Panc1 (cell line): ENCODE measurements around the gene ORC2. TPM values are rescaled to one million over a fixed set of nuclear protein-coding genes. Genes with fewer than 3 reads are reported as not detected.
"Not testable (repeated sequence)": the region's sequence is repeated elsewhere in the genome, so short reads cannot be mapped to it uniquely, and the experiment has no call there.

Experiments
- ATAC-seq: fragments of 200-7000 bp; cut with Tn5 transposase; 2 replicates; pipeline ENCODE4 v1.9.1; 2020; ENCODE audit warnings: mild to moderate bottlenecking, moderate library complexity
- BruUV-seq: library from RNA; stranded (reverse); fragments of 400-500 nt; replicated peaks from 2 replicates; lab custom pipeline; 2021; lab: Mats Ljungman, UMichigan
- CTCF ChIA-PET: fragments of 300-600 bp; sonication (Branson Sonifier 250); formaldehyde crosslinking; loops from one replicate; lab custom pipeline; 2022; ENCODE audit warnings: antibody characterized with exemption; lab: Charles Lee
- POLR2A ChIA-PET: fragments of 300-600 bp; sonication (Branson Sonifier 250); formaldehyde crosslinking; loops from one replicate; lab custom pipeline; 2022; ENCODE audit warnings: antibody characterized with exemption; lab: Charles Lee
- DNase-seq: peaks from one replicate; pipeline ENCODE4 v3.0.0-alpha.2; 2010; ENCODE audit warnings: low read depth, low spot score
- H3K27ac ChIP-seq: 2 replicates; pipeline ENCODE4 v1.5.1; 2011; ENCODE audit warnings: mild to moderate bottlenecking, low read length, inconsistent platforms
- H3K27me3 ChIP-seq: fragments of 200-500 bp; sonication (Bioruptor generic); 2 replicates; pipeline ENCODE4 v1.6.0; 2014; ENCODE audit warnings: low read length, inconsistent platforms; ENCODE audit not compliant: control insufficient read depth, insufficient read depth
- H3K36me3 ChIP-seq: fragments of 200-500 bp; sonication (Bioruptor generic); 2 replicates; pipeline ENCODE4 v1.5.1; 2014; ENCODE audit warnings: inconsistent platforms, mild to moderate bottlenecking, low read length, moderate library complexity; ENCODE audit not compliant: control insufficient read depth, insufficient read depth
- H3K4me1 ChIP-seq: 2 replicates; pipeline ENCODE4 v1.5.1; 2011; ENCODE audit warnings: inconsistent platforms, mild to moderate bottlenecking, low read length, moderate library complexity; ENCODE audit not compliant: control insufficient read depth, insufficient read depth
- H3K4me3 ChIP-seq, 2 experiments: 2 replicates each; pipeline ENCODE4 v1.5.1; 2011 to 2012; ENCODE audit warnings: low read depth in 2 of 2, low read length in 2 of 2, mild to moderate bottlenecking in 2 of 2, inconsistent platforms in 1 of 2, moderate library complexity in 1 of 2
- H3K9me3 ChIP-seq: fragments of 200-500 bp; sonication (Bioruptor generic); 2 replicates; pipeline ENCODE4 v1.5.1; 2014; ENCODE audit warnings: low read depth, mild to moderate bottlenecking, inconsistent platforms, low read length, moderate library complexity; ENCODE audit not compliant: control insufficient read depth, insufficient read depth
- POLR2AphosphoS5 ChIP-seq: IDR thresholded peaks from 2 replicates; pipeline ENCODE4 v1.6.1; 2012; ENCODE audit warnings: mild to moderate bottlenecking, low read depth, low read length, moderate library complexity
- REST ChIP-seq, 2 experiments: IDR thresholded peaks; 2 replicates each; pipeline ENCODE4 v1.6.1; 2011 to 2012; ENCODE audit warnings: low read depth in 2 of 2, control low read depth in 1 of 2, low read length in 1 of 2, mild to moderate bottlenecking in 1 of 2, moderate library complexity in 1 of 2; ENCODE audit not compliant: insufficient read depth in 1 of 2
- SIN3A ChIP-seq: IDR thresholded peaks from 2 replicates; pipeline ENCODE4 v1.6.1; 2012; ENCODE audit warnings: low read depth, mild to moderate bottlenecking, low read length, moderate library complexity, borderline replicate concordance; ENCODE audit not compliant: insufficient read depth
- TCF7L2 ChIP-seq: IDR thresholded peaks from 2 replicates; pipeline ENCODE4 v1.6.1; 2011; ENCODE audit warnings: mild to moderate bottlenecking, low read depth, low read length, inconsistent platforms
- in situ Hi-C: cut with HindIII; loops from 2 replicates; pipeline ENCODE4 v1.10.0; 2016; ENCODE audit warnings: low sequenced_read_pairs, low pct_unique_long_range_greater_than_20kb
- intact Hi-C: fragments of 100-400 bp; cut with micrococcal nuclease; formaldehyde crosslinking; loops from one replicate; pipeline ENCODE4 v1.10.0; 2022; ENCODE audit not compliant: unreplicated experiment
- total RNA-seq: library from RNA; stranded (reverse); gene quantifications from one replicate; pipeline ENCODE4 v1.2.1, GENCODE V29; 2021; ENCODE audit not compliant: unreplicated experiment
- TF ChIP-seq, protein P1 (sequence below): fragments of 450-650 bp; IDR thresholded peaks from 2 replicates; pipeline ENCODE4 v1.5.1; 2017; ENCODE audit warnings: mild to moderate bottlenecking

Gene ORC2
- total RNA-seq, 1 experiment from 2014 or later = 41.8 TPM

DNA sequence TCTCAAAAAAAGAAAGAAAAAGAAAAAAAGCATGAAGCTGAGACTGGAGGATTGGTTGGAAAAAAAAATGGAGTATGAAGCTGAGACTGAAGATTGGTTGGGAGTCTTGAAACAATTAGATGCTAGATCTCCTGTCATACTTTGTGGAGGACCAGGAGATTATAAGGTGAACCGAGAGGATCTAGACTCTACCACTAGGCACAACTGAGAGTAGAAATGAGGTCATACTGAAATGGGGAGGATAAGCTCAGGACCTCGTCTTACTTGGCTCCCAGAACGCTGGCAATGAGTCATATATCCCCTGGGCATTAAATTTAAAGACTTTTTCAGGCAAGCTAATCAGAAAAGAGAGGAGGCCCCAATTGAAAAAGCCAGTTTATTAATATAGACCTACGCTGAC, 3.3 kb upstream of the ORC2 start:
- ChIA-PET CTCF (no interaction called here), POLR2A (no interaction called here)
- no TSS peak for BruUV-seq
- H3K9me3 ChIP-seq = no peaks in the 10 kb centered on the region
- no peak for TF ChIP-seq TCF7L2
- no peak for TF ChIP-seq SIN3A
- TF ChIP-seq POLR2AphosphoS5 = no peak
- TF ChIP-seq, protein P1, sequence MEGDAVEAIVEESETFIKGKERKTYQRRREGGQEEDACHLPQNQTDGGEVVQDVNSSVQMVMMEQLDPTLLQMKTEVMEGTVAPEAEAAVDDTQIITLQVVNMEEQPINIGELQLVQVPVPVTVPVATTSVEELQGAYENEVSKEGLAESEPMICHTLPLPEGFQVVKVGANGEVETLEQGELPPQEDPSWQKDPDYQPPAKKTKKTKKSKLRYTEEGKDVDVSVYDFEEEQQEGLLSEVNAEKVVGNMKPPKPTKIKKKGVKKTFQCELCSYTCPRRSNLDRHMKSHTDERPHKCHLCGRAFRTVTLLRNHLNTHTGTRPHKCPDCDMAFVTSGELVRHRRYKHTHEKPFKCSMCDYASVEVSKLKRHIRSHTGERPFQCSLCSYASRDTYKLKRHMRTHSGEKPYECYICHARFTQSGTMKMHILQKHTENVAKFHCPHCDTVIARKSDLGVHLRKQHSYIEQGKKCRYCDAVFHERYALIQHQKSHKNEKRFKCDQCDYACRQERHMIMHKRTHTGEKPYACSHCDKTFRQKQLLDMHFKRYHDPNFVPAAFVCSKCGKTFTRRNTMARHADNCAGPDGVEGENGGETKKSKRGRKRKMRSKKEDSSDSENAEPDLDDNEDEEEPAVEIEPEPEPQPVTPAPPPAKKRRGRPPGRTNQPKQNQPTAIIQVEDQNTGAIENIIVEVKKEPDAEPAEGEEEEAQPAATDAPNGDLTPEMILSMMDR = no peak
- no peak for TF ChIP-seq REST (IDR thresholded peaks at IDR 0.05; ENCODE audit: insufficient read depth in 1 of 2, low read depth in 2 of 2, low read length in 1 of 2)
- peaks cover 2% of the 10 kb centered on the region; the same call in 1 of the 2 replicates for H3K36me3 ChIP-seq
- H3K27me3 ChIP-seq = no peaks in the 10 kb centered on the region
- DNase-seq (no peak), ATAC-seq (no peak)
- H3K27ac ChIP-seq = no peak overlapping the region
- in situ Hi-C loops = no loop called here
- intact Hi-C loops = no loop called here
- no peak overlapping the region for H3K4me3 ChIP-seq
- peaks cover 6% of the 10 kb centered on the region for H3K4me1 ChIP-seq

GRCh38 chr2:200964498-200964897, 1.0 kb upstream of the ORC2 start:
- Histone ChIP-seq H3K27ac (peak overlapping the region; percentile 94), H3K9me3 (no peaks in the 10 kb centered on the region), H3K36me3 (peaks cover 2% of the 10 kb centered on the region; the same call in 1 of the 2 replicates), H3K4me3 (peak overlapping the region; percentile 81 to 98), H3K4me1 (peaks cover 10% of the 10 kb centered on the region), H3K27me3 (no peaks in the 10 kb centered on the region)
- no peak for DNase-seq
- CTCF ChIA-PET = interaction anchor here (0.6 to 1.4 kb wide), 2 partner anchors 104 to 335 kb away, joined by 5 to 8 read pairs; no protein-coding TSS in a partner anchor
- POLR2A ChIA-PET = interaction anchor here (0.6 kb wide), 2 partner anchors 10 to 436 kb away, joined by 4 to 6 read pairs; no protein-coding TSS in a partner anchor
- intact Hi-C loops (loop anchor here (5.0 kb wide), 1 partner anchor 103 kb away; no protein-coding TSS in a partner anchor), in situ Hi-C loops (no loop called here)
- TF ChIP-seq TCF7L2 (no peak), SIN3A (no peak), POLR2AphosphoS5 (no peak), REST (IDR thresholded peaks at IDR 0.05; ENCODE audit: insufficient read depth in 1 of 2, low read depth in 2 of 2, low read length in 1 of 2) (no peak)
- TF ChIP-seq, protein P1 = no peak
- TSS peak; percentile 96 for BruUV-seq
- ATAC-seq = no peak

- intact Hi-C loops = loop anchor here (5.0 kb wide), 1 partner anchor 103 kb away; no protein-coding TSS in a partner anchor
- BruUV-seq, H3K9me3 ChIP-seq, H3K36me3 ChIP-seq, H3K27me3 ChIP-seq, in situ Hi-C loops, DNase-seq, ATAC-seq: not testable (repeated sequence)
- Histone ChIP-seq H3K27ac (peak overlapping the region; percentile 94), H3K4me3 (peak overlapping the region; percentile 81 to 98), H3K4me1 (peaks cover 10% of the 10 kb centered on the region)
- ChIA-PET POLR2A (interaction anchor here (0.6 to 1.7 kb wide), 5 partner anchors 55 to 435 kb away, joined by 3 to 11 read pairs (median 5); partner anchors contain the start of gene NIF3L1), CTCF (interaction anchor here (0.6 to 1.4 kb wide), 3 partner anchors 96 to 335 kb away, joined by 4 to 8 read pairs (median 5); no protein-coding TSS in a partner anchor)
Measured at GRCh38 chr2:200963918-200964252, 425 bp upstream of the ORC2 start.
